Fibroblast of lung (primary cell): Measurements from ENCODE around the gene HRH3. TPM values are rescaled to one million over a fixed set of nuclear protein-coding genes. Genes with fewer than 3 reads are reported as not detected.

Source experiments
- DNase-seq, 2 donors: peaks; one replicate each; pipeline versions ENCODE4 v3.0.0 to v3.0.0-alpha.2; 2010; ENCODE audit warnings: low read depth in 2 of 2
- H2AFZ ChIP-seq: 2 replicates; pipeline ENCODE4 v1.5.1; 2012; ENCODE audit warnings: low read length, control low read depth, inconsistent platforms
- H3K27ac ChIP-seq: 2 replicates; pipeline ENCODE4 v1.5.1; 2011; ENCODE audit warnings: low read length, control low read depth; ENCODE audit not compliant: insufficient read depth
- H3K27me3 ChIP-seq: 2 replicates; pipeline ENCODE4 v1.5.1; 2011; ENCODE audit warnings: mild to moderate bottlenecking, low read length; ENCODE audit not compliant: control insufficient read depth, insufficient read depth
- H3K36me3 ChIP-seq: 2 replicates; pipeline ENCODE4 v1.5.1; 2011; ENCODE audit warnings: low read length; ENCODE audit not compliant: control insufficient read depth, insufficient read depth
- H3K4me1 ChIP-seq: 2 replicates; pipeline ENCODE4 v1.5.1; 2011; ENCODE audit warnings: low read length; ENCODE audit not compliant: control insufficient read depth, insufficient read depth; ENCODE audit errors: extremely low read depth
- H3K4me2 ChIP-seq: 2 replicates; pipeline ENCODE4 v1.5.1; 2011; ENCODE audit warnings: low read length, control low read depth; ENCODE audit not compliant: insufficient read depth; ENCODE audit errors: extremely low read depth
- H3K4me3 ChIP-seq, 4 experiments: fragments of 200-600 bp in 1 of 4; sonication (generic) in 1 of 4; replicated peaks in 1 of 4; 2 replicates each; pipeline ENCODE4 v1.5.1; 2011 to 2016; ENCODE audit warnings: low read length in 4 of 4, low read depth in 3 of 4, mild to moderate bottlenecking in 3 of 4, control low read depth in 2 of 4, inconsistent platforms in 1 of 4, mixed read lengths in 1 of 4; ENCODE audit not compliant: insufficient read depth in 1 of 4; ENCODE audit errors: control extremely low read depth in 1 of 4
- H3K79me2 ChIP-seq: 2 replicates; pipeline ENCODE4 v1.5.1; 2012; ENCODE audit warnings: mild to moderate bottlenecking, low read length, inconsistent platforms; ENCODE audit not compliant: control insufficient read depth, insufficient read depth
- H3K9ac ChIP-seq: 2 replicates; pipeline ENCODE4 v1.5.1; 2011; ENCODE audit warnings: mild to moderate bottlenecking, low read length, control low read depth; ENCODE audit not compliant: insufficient read depth
- H3K9me3 ChIP-seq: 2 replicates; pipeline ENCODE4 v1.5.1; 2012; ENCODE audit warnings: low read depth, low read length; ENCODE audit not compliant: control insufficient read depth, insufficient read depth
- H4K20me1 ChIP-seq: 2 replicates; pipeline ENCODE4 v1.5.1; 2011; ENCODE audit warnings: low read length; ENCODE audit not compliant: control insufficient read depth, insufficient read depth; ENCODE audit errors: extremely low read depth
- EZH2 ChIP-seq: IDR thresholded peaks from 2 replicates; pipeline ENCODE4 v1.5.1; 2012; ENCODE audit warnings: low read length, control low read depth, mild to moderate bottlenecking; ENCODE audit errors: missing control alignments
- polyA plus RNA-seq, 2 donors: library from polyadenylated mRNA; depleted of rRNA in 1 of 2; stranded (reverse) in 1 of 2; unstranded in 1 of 2; fragments of >200 nt; gene quantifications; 2 replicates each; pipeline ENCODE4 v1.2.1, GENCODE V29; 2011 to 2012; ENCODE audit warnings: missing spikeins in 1 of 2
- total RNA-seq: library from RNA; depleted of rRNA; stranded (reverse); fragments of >200 nt; gene quantifications from 2 replicates; pipeline ENCODE4 v1.2.1, GENCODE V29; 2014
- TF ChIP-seq, protein P1 (sequence below), 2 donors: IDR thresholded peaks in 1 of 2; conservative IDR thresholded peaks in 1 of 2; 1 replicate in 1 of 2; 2 replicates in 1 of 2; pipeline ENCODE4 v1.5.1; 2011 to 2012; ENCODE audit warnings: low read length in 2 of 2, control low read depth in 1 of 2, inconsistent platforms in 1 of 2, low read depth in 1 of 2, mild to moderate bottlenecking in 1 of 2

The HRH3 gene
- total and polyA plus RNA-seq, 2 donors (not counting 1 experiment from before 2014, with no cell fraction given), result not detected

DNA sequence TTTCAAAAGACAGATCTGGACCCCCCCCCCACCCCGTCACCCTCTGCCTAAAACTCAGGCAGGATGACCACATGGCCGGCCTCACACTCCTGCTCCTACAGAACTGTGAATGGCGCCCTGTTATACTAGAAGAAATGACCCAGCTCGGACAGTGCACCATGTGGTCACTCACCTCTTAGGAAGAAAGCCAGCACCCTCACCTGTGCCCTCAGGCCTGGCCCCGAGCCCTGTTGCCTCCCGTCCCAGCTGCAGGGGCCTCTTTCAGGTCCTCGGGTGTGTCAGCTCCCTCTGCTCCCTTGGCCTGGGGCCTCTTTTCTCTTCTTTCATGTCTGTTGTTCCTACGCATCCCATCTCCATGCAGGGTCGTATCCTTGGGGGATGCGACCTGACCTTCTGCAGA is 42.0 kb upstream of the HRH3 start:
- DNase-seq, result no peak
- no peak overlapping the region for H3K4me2 ChIP-seq
- H2AFZ ChIP-seq, result no peak overlapping the region
- H3K4me3 ChIP-seq, result no peak overlapping the region
- H4K20me1 ChIP-seq, result no peaks in the 10 kb centered on the region
- no peak overlapping the region for H3K9ac ChIP-seq
- TF ChIP-seq, protein P1, sequence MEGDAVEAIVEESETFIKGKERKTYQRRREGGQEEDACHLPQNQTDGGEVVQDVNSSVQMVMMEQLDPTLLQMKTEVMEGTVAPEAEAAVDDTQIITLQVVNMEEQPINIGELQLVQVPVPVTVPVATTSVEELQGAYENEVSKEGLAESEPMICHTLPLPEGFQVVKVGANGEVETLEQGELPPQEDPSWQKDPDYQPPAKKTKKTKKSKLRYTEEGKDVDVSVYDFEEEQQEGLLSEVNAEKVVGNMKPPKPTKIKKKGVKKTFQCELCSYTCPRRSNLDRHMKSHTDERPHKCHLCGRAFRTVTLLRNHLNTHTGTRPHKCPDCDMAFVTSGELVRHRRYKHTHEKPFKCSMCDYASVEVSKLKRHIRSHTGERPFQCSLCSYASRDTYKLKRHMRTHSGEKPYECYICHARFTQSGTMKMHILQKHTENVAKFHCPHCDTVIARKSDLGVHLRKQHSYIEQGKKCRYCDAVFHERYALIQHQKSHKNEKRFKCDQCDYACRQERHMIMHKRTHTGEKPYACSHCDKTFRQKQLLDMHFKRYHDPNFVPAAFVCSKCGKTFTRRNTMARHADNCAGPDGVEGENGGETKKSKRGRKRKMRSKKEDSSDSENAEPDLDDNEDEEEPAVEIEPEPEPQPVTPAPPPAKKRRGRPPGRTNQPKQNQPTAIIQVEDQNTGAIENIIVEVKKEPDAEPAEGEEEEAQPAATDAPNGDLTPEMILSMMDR (conservative IDR thresholded peaks at IDR 0.05 in 1 of 2, IDR thresholded peaks at IDR 0.05 in 1 of 2; ENCODE audit: low read depth in 1 of 2, low read length in 2 of 2), result no peak
- TF ChIP-seq EZH2, result no peak
- H3K4me1 ChIP-seq, result peaks cover 2% of the 10 kb centered on the region
- no peaks in the 10 kb centered on the region for H3K79me2 ChIP-seq
- H3K27me3 ChIP-seq, result no peaks in the 10 kb centered on the region
- H3K36me3 ChIP-seq, result peaks cover 7% of the 10 kb centered on the region
- no peaks in the 10 kb centered on the region for H3K9me3 ChIP-seq
- no peak overlapping the region for H3K27ac ChIP-seq

DNA sequence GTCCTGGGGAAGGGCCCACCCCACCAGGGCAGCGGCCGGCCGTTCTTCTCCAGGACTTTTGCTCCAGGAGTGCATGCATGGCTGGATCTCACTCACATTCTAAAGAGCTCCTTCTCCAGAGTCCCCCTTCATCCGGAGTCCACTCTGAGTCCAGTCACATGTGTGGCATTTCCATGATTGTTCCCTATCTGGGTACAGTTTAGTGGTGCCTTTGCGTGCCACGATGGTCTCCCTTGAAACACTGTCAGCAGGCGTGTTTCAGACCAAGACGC is 39.2 kb upstream of the HRH3 start:
- Histone ChIP-seq H3K4me2 (no peak overlapping the region), H3K79me2 (no peaks in the 10 kb centered on the region), H3K9ac (no peak overlapping the region), H4K20me1 (no peaks in the 10 kb centered on the region), H3K27ac (no peak overlapping the region), H3K4me3 (no peak overlapping the region), H3K27me3 (no peaks in the 10 kb centered on the region), H3K4me1 (peaks cover 2% of the 10 kb centered on the region), H3K9me3 (no peaks in the 10 kb centered on the region), H3K36me3 (peaks cover 7% of the 10 kb centered on the region), H2AFZ (no peak overlapping the region)
- DNase-seq, result no peak
- TF ChIP-seq, protein P1 (conservative IDR thresholded peaks at IDR 0.05 in 1 of 2, IDR thresholded peaks at IDR 0.05 in 1 of 2; ENCODE audit: low read depth in 1 of 2, low read length in 2 of 2), result no peak
- no peak for TF ChIP-seq EZH2

DNA sequence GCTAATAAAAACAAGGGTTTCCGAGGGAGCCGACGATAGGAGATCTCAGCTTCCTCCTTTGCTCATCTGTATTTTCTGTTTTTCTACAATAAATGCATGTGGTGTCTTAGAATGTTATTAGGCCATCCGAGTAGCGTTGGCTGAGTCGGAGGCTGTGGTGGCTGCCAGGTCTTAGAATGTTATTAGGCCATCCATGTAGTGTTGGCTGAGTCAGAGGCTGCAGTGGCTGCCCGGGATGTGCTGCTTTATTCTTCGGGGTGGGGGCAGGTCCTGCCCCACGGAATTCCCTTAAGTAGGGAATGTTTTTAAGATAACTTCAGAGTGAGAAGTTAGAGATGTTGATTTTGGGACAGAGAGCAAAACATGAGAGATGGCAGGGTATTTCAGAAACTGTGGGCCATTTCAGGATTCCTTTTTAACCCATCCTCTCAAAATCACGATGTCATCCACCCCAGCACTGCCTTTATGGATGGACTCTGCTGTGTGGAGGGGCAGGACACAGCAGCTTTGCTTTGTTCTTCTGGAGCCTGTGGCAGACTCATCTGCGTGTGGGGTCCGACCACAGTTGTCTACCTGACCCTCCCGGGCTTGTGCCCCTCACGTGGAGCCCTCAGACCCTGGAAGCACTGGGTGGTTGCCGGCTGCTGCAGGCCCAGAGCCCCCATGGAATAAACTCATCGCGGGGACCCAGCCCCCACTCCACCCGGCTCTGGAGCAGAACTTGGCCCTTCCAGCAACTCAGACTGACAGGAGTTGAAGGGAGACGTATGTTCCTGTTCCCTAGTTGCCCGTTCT is 38.6 kb upstream of the HRH3 start:
- Histone ChIP-seq H3K4me1 (peaks cover 2% of the 10 kb centered on the region), H3K4me3 (no peak overlapping the region), H4K20me1 (no peaks in the 10 kb centered on the region), H3K4me2 (no peak overlapping the region), H3K27ac (no peak overlapping the region), H3K36me3 (peaks cover 7% of the 10 kb centered on the region), H3K9ac (no peak overlapping the region), H2AFZ (no peak overlapping the region), H3K79me2 (no peaks in the 10 kb centered on the region), H3K9me3 (no peaks in the 10 kb centered on the region), H3K27me3 (no peaks in the 10 kb centered on the region)
- DNase-seq, result peak; percentile 65 to 80
- TF ChIP-seq, protein P1 (conservative IDR thresholded peaks at IDR 0.05 in 1 of 2, IDR thresholded peaks at IDR 0.05 in 1 of 2; ENCODE audit: low read depth in 1 of 2, low read length in 2 of 2), result no peak
- no peak for TF ChIP-seq EZH2
